Renal cortical epithelial cell (primary cell): Measurements from ENCODE around the gene SCN4B. TPM values are rescaled to one million over a fixed set of nuclear protein-coding genes. Genes with fewer than 3 reads are reported as not detected.
A peak's percentile ranks its signal among the peaks of the same experiment; 100 is the strongest.
"Not testable (repeated sequence)": the region's sequence is repeated elsewhere in the genome, so short reads cannot be mapped to it uniquely, and the experiment has no call there.

Experiments used
- DNase-seq: peaks from one replicate; pipeline ENCODE4 v3.0.0-alpha.2; 2011; ENCODE audit warnings: low read depth
- total RNA-seq: library from RNA; depleted of rRNA; stranded (reverse); fragments of >200 nt; gene quantifications from 2 replicates; pipeline ENCODE4 v1.2.3, GENCODE V29; 2014

The SCN4B gene
- total RNA-seq = 0.15 and 0.35 TPM in 2 replicates

- no peak for DNase-seq
Observed at GRCh38 chr11:118152552-118153471, at the start of gene SCN4B. TSS of gene SCN4B (minus strand) at chr11:118152823. CDS start at chr11:118152673, 150 bp downstream.

GRCh38 chr11:118201966-118202365 lies 49.3 kb upstream of the SCN4B start:
- peak; percentile 54 for DNase-seq

- DNase-seq = no peak
Observed at GRCh38 chr11:118200901-118201680, 48.5 kb upstream of the SCN4B start.

GRCh38 chr11:118200497-118200896 lies 47.9 kb upstream of the SCN4B start:
- DNase-seq = no peak

GRCh38 chr11:118199135-118199534 lies 46.5 kb upstream of the SCN4B start:
- DNase-seq = no peak

- peak; percentile 42 for DNase-seq
Observed at GRCh38 chr11:118198370-118198769, 45.7 kb upstream of the SCN4B start.

GRCh38 chr11:118194835-118195627 lies 42.4 kb upstream of the SCN4B start:
- DNase-seq = peak; percentile 98

GRCh38 chr11:118193910-118194566 lies 41.4 kb upstream of the SCN4B start:
- no peak for DNase-seq

GRCh38 chr11:118192817-118193216 lies 40.2 kb upstream of the SCN4B start:
- not testable (repeated sequence) for DNase-seq

GRCh38 chr11:118190942-118191506 lies 38.4 kb upstream of the SCN4B start:
- not testable (repeated sequence) for DNase-seq

GRCh38 chr11:118186346-118187107 lies 33.9 kb upstream of the SCN4B start:
- no peak for DNase-seq

GRCh38 chr11:118184784-118185579 lies 32.4 kb upstream of the SCN4B start:
- DNase-seq = no peak

- not testable (repeated sequence) for DNase-seq
Observed at GRCh38 chr11:118183691-118184090, 31.1 kb upstream of the SCN4B start.

GRCh38 chr11:118180300-118180703 lies 27.7 kb upstream of the SCN4B start:
- DNase-seq = peak; percentile 31

GRCh38 chr11:118176778-118177134 lies 24.1 kb upstream of the SCN4B start:
- no peak for DNase-seq

GRCh38 chr11:118175993-118176777 lies 23.6 kb upstream of the SCN4B start, which contains the start of gene SCN2B:
TSS of gene SCN2B (minus strand) at chr11:118176639. CDS start at chr11:118176431, 208 bp downstream.
- peak; percentile 2 for DNase-seq

GRCh38 chr11:118175031-118175992 lies 22.7 kb upstream of the SCN4B start:
- DNase-seq = peak; percentile 92
